Ascending aorta (tissue), 2 donors: Measurements from ENCODE around the gene DDX56. TPM values are rescaled to one million over a fixed set of nuclear protein-coding genes. Genes with fewer than 3 reads are reported as not detected.

Experiments
- DNase-seq, 2 donors: peaks; one replicate each; pipeline ENCODE4 v3.0.0-alpha.2; 2019; ENCODE audit warnings: low spot score in 2 of 2
- H3K27ac ChIP-seq, 2 donors: fragments of 200-600 bp; sonication (generic); one replicate each; pipeline ENCODE4 v1.5.1; 2016 to 2017; ENCODE audit warnings: mild to moderate bottlenecking in 1 of 2
- H3K27me3 ChIP-seq: fragments of 200-600 bp; sonication (generic); one replicate; pipeline ENCODE4 v1.5.1; 2017
- H3K36me3 ChIP-seq, 2 donors: fragments of 200-600 bp; sonication (generic); one replicate each; pipeline ENCODE4 v1.5.1; 2016
- H3K4me1 ChIP-seq, 2 donors: fragments of 200-600 bp; sonication (generic); one replicate each; pipeline ENCODE4 v1.5.1; 2016 to 2017; ENCODE audit warnings: mild to moderate bottlenecking in 1 of 2
- H3K4me3 ChIP-seq, 2 donors: fragments of 200-600 bp; sonication (generic); one replicate each; pipeline ENCODE4 v1.5.1; 2016 to 2017; ENCODE audit warnings: mild to moderate bottlenecking in 1 of 2
- H3K9me3 ChIP-seq, 2 donors: fragments of 200-600 bp; sonication (generic); one replicate each; pipeline ENCODE4 v1.5.1; 2016
- intact Hi-C: fragments of 100-400 bp; cut with DNase I; formaldehyde crosslinking; loops from one replicate; pipeline ENCODE4 v1.15.1; 2023
- total RNA-seq: library from RNA; depleted of rRNA; stranded (reverse); fragments of >200 nt; gene quantifications from one replicate; pipeline ENCODE4 v1.1.0, GENCODE V29; 2016
- TF ChIP-seq, protein P1 (sequence below), 3 experiments: fragments of 200-600 bp in 2 of 3; fragments of 450-650 bp in 1 of 3; sonication (generic) in 2 of 3; IDR thresholded peaks; one replicate each; pipeline ENCODE4 v1.5.1; 2016 to 2019; ENCODE audit warnings: antibody characterized with exemption in 3 of 3, mild to moderate bottlenecking in 1 of 3, moderate library complexity in 1 of 3

Gene DDX56
- total RNA-seq, 1 donor from 2014 or later = 51.0 TPM

DNA sequence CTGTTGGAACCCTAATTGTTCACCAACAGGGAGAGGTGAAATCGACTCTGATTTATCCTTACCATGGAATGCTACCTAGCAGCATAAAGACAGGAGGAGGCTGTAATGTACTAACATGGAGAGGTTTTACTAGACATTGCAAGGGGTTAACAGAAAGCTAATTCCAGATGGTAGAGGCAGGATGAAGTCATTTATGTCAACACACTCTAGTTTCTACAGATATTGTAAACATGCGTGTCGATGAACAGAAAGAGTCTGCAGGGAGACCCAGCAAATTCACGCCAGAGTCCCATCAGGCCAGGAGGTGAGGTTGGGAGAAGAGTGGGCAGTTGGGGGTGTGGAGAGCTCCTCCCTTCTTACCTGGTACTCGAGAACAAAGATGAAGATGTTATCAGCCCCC lies 39.6 kb downstream of the DDX56 start:
- TF ChIP-seq, protein P1, sequence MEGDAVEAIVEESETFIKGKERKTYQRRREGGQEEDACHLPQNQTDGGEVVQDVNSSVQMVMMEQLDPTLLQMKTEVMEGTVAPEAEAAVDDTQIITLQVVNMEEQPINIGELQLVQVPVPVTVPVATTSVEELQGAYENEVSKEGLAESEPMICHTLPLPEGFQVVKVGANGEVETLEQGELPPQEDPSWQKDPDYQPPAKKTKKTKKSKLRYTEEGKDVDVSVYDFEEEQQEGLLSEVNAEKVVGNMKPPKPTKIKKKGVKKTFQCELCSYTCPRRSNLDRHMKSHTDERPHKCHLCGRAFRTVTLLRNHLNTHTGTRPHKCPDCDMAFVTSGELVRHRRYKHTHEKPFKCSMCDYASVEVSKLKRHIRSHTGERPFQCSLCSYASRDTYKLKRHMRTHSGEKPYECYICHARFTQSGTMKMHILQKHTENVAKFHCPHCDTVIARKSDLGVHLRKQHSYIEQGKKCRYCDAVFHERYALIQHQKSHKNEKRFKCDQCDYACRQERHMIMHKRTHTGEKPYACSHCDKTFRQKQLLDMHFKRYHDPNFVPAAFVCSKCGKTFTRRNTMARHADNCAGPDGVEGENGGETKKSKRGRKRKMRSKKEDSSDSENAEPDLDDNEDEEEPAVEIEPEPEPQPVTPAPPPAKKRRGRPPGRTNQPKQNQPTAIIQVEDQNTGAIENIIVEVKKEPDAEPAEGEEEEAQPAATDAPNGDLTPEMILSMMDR (IDR thresholded peaks at IDR 0.05) = no peak
- H3K4me1 ChIP-seq = no peaks in the 10 kb centered on the region
- no peak for DNase-seq
- H3K4me3 ChIP-seq = no peak overlapping the region
- H3K27ac ChIP-seq = no peak overlapping the region
- intact Hi-C loops = no loop called here
- H3K36me3 ChIP-seq = no peaks in the 10 kb centered on the region
- H3K27me3 ChIP-seq = no peaks in the 10 kb centered on the region
- H3K9me3 ChIP-seq = no peaks in the 10 kb centered on the region

DNA sequence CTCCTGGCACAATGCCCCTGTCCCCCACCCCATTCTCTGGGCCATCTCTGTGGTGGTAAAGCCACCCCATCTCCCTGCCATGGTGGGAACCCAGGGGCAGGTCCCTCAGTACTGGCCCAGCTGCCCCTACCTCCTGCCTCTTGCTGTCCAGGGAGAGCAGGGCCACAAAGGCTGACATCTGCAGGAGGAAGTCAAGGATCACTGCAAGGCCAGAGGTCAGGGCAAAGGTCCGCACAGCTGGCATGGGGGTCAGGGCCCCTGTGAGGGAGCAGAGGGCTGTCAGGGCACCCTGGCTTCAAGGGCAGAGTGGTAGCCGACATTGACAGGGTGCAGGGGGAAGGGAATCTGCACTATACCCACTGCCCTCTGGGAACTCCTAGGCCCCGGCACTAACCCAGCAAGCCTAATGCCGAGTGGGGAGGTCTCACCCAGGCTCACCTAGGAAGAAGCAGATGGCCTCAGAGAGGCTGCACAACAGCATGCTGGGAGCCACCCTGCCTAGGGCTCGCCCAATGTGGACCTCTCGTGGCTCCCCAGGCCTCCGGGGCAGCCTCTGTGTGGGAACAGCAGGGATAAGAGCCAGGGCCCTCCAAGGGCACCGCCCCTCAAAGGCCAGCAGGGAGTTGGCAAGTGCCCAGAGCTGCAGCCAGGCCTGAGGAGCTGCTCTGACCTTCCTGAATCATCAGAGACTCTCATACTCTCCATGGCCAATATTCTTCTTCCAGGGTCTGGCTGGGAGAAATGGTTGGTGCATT lies 40.2 kb downstream of the DDX56 start:
- Histone ChIP-seq H3K4me3 (no peak overlapping the region), H3K36me3 (no peaks in the 10 kb centered on the region), H3K27me3 (no peaks in the 10 kb centered on the region), H3K9me3 (no peaks in the 10 kb centered on the region), H3K27ac (no peak overlapping the region), H3K4me1 (no peaks in the 10 kb centered on the region)
- intact Hi-C loops = no loop called here
- TF ChIP-seq, protein P1 (IDR thresholded peaks at IDR 0.05) = no peak
- no peak for DNase-seq

DNA sequence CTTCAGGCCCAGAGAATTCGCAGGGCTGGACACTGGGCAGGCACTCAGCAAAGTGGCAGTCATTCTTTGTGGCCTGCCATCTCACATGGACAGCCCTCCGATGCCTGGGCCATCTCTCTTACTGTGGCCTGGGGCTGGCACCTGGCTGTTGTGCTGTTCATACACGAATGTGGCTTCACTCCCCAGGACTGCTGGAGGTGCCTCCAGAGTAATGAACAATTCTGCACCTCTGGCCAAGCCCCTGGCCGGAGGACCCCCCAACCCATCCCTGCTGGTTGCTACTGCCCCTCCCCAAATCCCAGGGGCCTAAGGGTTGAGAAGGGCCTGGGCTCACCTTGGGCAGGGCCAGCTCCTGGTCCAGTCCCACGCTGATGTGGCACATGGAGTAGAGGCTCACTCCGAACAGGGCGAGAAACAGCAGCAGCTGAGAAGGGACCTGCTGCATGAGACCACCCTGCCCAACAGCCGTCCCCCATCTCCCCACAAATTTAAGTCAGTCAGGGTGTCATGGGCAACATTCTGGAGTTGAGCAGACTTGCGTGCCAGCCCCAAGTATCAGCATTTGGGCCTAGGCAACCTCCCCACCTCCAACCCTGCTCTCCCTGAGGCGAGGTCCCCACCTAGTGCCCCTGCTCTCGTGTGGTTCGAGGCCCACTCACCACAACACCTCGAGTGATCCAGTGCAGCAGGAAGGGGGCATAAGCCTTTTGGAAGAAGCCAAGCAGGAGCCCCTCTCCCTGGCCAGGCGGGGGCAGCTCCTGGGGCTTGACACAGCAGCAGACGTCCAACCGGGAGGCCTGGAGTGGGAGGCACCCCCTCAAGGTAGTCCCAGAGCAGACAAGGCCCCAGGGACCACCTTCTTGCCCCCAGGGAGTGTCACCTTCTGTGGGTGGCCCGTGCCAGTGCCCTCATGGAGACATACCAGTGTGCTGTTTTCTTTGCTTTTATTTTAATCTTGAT lies 42.0 kb downstream of the DDX56 start:
- Histone ChIP-seq H3K4me1 (no peaks in the 10 kb centered on the region), H3K4me3 (no peak overlapping the region), H3K36me3 (no peaks in the 10 kb centered on the region), H3K9me3 (peaks cover 2 to 11% of the 10 kb centered on the region in 2 donors), H3K27ac (no peak overlapping the region), H3K27me3 (no peaks in the 10 kb centered on the region)
- DNase-seq = no peak
- TF ChIP-seq, protein P1 (IDR thresholded peaks at IDR 0.05) = no peak
- intact Hi-C loops = no loop called here

DNA sequence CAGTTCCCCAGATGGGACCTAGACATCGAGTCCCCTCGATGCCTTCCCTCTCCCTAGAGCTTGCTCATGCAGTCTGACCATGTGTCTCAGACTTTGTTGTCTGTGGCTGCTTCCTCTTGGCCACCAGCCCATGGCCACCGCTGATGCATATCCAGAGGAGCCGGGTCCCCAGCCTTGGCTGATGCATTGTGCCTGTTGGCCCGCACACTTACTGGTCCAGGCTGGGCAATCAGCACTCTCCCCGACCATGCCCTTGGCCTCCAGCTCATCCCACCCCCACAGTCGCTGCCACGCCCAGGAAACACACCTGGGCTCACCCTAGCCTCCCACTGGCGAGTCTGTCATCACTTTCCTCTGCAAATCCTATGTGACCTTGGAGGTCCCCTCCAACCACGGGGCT lies 42.7 kb downstream of the DDX56 start:
- TF ChIP-seq, protein P1 (IDR thresholded peaks at IDR 0.05) = no peak
- Histone ChIP-seq H3K9me3 (peaks cover 8 to 16% of the 10 kb centered on the region in 2 donors), H3K27me3 (no peaks in the 10 kb centered on the region), H3K27ac (no peak overlapping the region), H3K4me1 (no peaks in the 10 kb centered on the region), H3K36me3 (no peaks in the 10 kb centered on the region), H3K4me3 (no peak overlapping the region)
- intact Hi-C loops = no loop called here
- no peak for DNase-seq

DNA sequence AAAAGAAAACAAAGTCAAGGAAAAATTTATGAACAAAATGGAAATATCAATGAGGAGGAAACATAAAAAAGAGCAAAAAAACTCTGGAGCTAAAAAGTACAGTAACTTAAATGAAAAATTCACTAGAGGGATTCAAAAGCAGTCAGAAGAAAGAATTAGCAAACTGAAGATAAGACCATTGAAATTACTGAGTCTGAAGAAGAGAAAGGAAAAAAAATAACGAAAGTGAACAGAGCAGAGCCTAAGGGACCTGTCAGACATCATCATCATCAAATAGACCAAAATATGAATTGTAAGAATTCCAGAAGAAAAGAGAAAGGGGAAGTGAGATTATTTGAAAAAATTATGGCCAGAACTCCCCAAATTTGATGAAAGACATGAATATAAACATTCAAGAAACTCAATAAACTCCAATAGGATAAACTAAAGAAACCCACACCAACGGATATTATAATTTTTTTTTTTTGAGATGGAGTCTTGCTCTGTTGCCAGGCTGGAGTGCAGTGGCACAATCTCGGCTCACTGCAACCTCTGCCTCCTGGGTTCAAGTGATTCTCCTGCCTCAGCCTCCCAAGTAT lies 48.8 kb downstream of the DDX56 start:
- peaks cover 14 to 27% of the 10 kb centered on the region in 2 donors for H3K9me3 ChIP-seq
- H3K27me3 ChIP-seq = no peaks in the 10 kb centered on the region
- no peaks in the 10 kb centered on the region for H3K4me1 ChIP-seq
- no peak overlapping the region for H3K27ac ChIP-seq
- TF ChIP-seq, protein P1 (IDR thresholded peaks at IDR 0.05) = no peak
- H3K4me3 ChIP-seq = no peak overlapping the region
- intact Hi-C loops = no loop called here
- peaks cover 0 to 3% of the 10 kb centered on the region in 2 donors for H3K36me3 ChIP-seq
- no peak for DNase-seq
